Measurements from ENCODE around the gene DBNDD1. TPM values are rescaled to one million over a fixed set of nuclear protein-coding genes. Genes with fewer than 3 reads are reported as not detected.

Gene DBNDD1
- total RNA-seq, 1 donor from 2014 or later, result 36.8 TPM

DNA sequence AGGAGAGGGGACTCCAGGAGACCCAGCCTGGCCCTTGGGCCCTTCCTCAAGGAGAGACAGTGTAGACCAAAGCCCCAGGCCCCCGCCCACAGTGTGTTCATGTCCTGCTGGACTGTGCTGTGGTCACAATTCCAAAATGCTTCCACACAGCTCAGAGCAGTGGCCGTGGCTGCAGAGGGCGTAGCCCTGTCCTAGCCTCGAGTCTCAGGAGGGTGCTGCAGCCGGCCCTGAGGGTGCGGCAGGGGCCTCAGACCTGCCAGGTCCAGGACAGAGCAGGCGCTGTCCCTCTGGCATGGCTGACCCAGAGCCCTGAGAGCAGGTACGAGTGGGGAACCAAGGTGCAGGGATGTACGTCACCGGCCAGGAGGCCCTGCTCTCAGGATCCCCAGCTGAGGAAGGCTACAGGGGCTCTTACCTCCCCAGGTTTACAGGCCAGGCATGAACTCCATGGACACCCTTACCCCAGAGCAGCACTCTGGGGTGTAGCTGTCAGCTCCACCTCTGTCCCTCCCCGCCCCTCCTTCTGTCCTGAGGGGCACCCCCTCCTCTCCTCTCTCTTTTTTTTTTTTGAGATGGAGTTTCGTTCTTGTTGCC, 7.3 kb downstream of the DBNDD1 start:
- peaks cover 5% of the 10 kb centered on the region for H3K36me3 Mint-ChIP-seq (ENCODE audit: low read depth, unreplicated experiment)
- DNase-seq (ENCODE audit: low spot score), result no peak
- no peak overlapping the region for H3K27ac Mint-ChIP-seq (ENCODE audit: unreplicated experiment)
- no peaks in the 10 kb centered on the region for H3K4me1 Mint-ChIP-seq (ENCODE audit: unreplicated experiment)
- no peak for TF ChIP-seq CTCF (IDR thresholded peaks at IDR 0.05; ENCODE audit: unreplicated experiment)
- H3K9me3 Mint-ChIP-seq (ENCODE audit: unreplicated experiment), result no peaks in the 10 kb centered on the region
- no peak overlapping the region for H3K4me3 Mint-ChIP-seq (ENCODE audit: unreplicated experiment)
- H3K27me3 Mint-ChIP-seq (ENCODE audit: unreplicated experiment), result peaks cover 7% of the 10 kb centered on the region

- no peak overlapping the region for H3K27ac Mint-ChIP-seq (ENCODE audit: unreplicated experiment)
- no peak for TF ChIP-seq CTCF (IDR thresholded peaks at IDR 0.05; ENCODE audit: unreplicated experiment)
- no peak for DNase-seq (ENCODE audit: low spot score)
- peaks cover 7% of the 10 kb centered on the region for H3K27me3 Mint-ChIP-seq (ENCODE audit: unreplicated experiment)
- no peaks in the 10 kb centered on the region for H3K9me3 Mint-ChIP-seq (ENCODE audit: unreplicated experiment)
- peaks cover 5% of the 10 kb centered on the region for H3K36me3 Mint-ChIP-seq (ENCODE audit: low read depth, unreplicated experiment)
- no peaks in the 10 kb centered on the region for H3K4me1 Mint-ChIP-seq (ENCODE audit: unreplicated experiment)
- H3K4me3 Mint-ChIP-seq (ENCODE audit: unreplicated experiment), result no peak overlapping the region
Observed at GRCh38 chr16:90011508-90011819, 7.8 kb downstream of the DBNDD1 start.

DNA sequence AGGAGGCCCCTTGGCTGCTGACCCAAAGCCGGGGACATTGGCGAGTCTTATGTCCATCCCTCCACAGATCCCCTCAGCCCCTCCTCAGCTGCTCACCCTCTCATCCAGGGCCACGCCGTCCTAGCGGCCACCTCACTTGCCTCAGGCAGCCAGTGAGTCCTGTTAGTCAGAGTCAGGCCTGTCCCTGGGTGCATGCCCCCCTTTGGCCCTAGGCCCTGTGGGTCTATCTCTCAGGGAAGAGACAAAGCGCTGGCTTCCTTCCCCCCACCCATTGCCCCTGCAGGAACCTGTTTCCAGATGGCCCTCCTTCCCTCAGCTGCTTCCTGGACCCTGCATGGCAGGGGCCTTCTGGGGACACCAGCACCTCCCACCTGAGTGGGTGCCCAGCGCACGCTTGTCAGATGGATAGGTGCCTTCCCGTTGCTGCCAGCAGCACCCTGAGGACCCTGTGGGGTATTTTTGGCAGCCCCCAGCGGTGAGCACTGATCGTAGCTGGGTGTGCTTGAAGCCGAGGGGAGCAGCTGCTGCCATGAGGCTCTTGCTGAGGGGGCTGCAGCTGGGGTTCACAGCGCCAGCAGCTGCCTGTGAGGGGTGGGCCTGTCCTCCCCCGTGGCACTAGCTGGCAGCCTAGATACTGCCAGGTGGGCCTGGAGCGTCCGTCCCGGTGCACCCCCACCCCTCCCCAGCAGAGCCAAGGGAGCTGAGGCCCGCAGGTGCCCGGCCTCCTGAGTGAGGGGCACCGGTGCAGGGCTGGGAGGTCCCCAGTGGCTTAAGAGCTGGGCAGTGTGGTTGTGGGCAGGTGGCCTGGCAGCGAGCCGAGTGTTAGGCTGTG, 8.4 kb downstream of the DBNDD1 start:
- Mint-ChIP-seq H3K4me3 (ENCODE audit: unreplicated experiment) (no peak overlapping the region), H3K27ac (ENCODE audit: unreplicated experiment) (no peak overlapping the region), H3K9me3 (ENCODE audit: unreplicated experiment) (no peaks in the 10 kb centered on the region), H3K36me3 (ENCODE audit: low read depth, unreplicated experiment) (peaks cover 5% of the 10 kb centered on the region), H3K27me3 (ENCODE audit: unreplicated experiment) (peaks cover 7% of the 10 kb centered on the region), H3K4me1 (ENCODE audit: unreplicated experiment) (no peaks in the 10 kb centered on the region)
- no peak for DNase-seq (ENCODE audit: low spot score)
- no peak for TF ChIP-seq CTCF (IDR thresholded peaks at IDR 0.05; ENCODE audit: unreplicated experiment)

- Mint-ChIP-seq H3K27ac (ENCODE audit: unreplicated experiment) (no peak overlapping the region), H3K9me3 (ENCODE audit: unreplicated experiment) (no peaks in the 10 kb centered on the region), H3K27me3 (ENCODE audit: unreplicated experiment) (peaks cover 10% of the 10 kb centered on the region), H3K36me3 (ENCODE audit: low read depth, unreplicated experiment) (peaks cover 6% of the 10 kb centered on the region), H3K4me3 (ENCODE audit: unreplicated experiment) (no peak overlapping the region), H3K4me1 (ENCODE audit: unreplicated experiment) (no peaks in the 10 kb centered on the region)
- TF ChIP-seq CTCF (IDR thresholded peaks at IDR 0.05; ENCODE audit: unreplicated experiment), result no peak
- DNase-seq (ENCODE audit: low spot score), result no peak
Observed at GRCh38 chr16:90009172-90009899, 9.9 kb downstream of the DBNDD1 start.

All from endothelial cell (in vitro differentiated cells).